ENCODE results near the gene NRP1. TPM values are rescaled to one million over a fixed set of nuclear protein-coding genes. Genes with fewer than 3 reads are reported as not detected.

NRP1 gene
- total RNA-seq, 1 experiment from 2014 or later = 2.1 TPM

DNA sequence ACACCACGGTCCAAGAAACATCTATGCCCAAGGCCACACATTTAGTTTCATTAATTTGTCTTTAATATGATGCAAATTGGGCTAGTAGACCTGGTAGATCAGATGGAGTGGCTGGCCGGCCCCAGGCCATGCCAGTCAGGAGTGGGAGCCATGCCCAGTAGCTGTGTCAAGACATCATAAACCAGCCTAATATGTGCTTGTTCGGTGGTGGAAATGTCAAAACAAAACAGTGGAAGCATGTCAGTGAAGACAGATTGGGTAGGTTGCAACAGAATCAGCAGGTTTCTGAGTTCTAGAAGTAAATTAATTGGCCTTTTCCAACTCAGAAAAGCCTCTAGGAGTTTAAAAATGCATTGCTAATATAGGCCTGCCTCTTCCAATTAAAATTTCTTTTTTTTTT is 124.7 kb downstream of the NRP1 start:
- DNase-seq = no peak

DNA sequence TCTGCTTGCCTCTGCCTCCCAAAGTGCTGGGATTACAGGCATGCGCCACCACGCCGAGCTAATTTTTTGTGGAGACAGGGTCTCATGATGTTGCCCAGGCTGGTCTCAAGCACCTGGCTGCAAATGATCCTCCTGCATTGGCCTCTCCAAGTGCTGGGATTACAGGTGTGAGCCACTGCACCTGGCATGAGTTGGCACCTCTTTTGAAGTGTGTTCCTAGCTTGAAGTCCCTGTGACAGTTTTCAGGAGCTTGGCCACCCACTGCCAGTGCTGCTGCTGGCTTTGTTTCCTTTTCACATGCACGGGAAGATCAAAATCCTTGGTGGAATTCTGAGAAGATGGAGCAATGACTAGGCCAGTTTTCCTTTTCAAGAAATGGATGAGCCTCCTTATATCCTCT is 126.3 kb downstream of the NRP1 start:
- DNase-seq = no peak
- H3K36me3 ChIP-seq (replicated peaks; ENCODE audit: control insufficient read depth, insufficient read depth, low read length) = no peaks in the 10 kb centered on the region
- no peaks in the 10 kb centered on the region for H3K27me3 ChIP-seq (ENCODE audit: control insufficient read depth, insufficient read depth, low read length)
- H3K4me3 ChIP-seq (ENCODE audit: insufficient read depth, low read depth, low read length) = no peak overlapping the region

More for the DNA sequence above, 124.7 kb downstream of the NRP1 start:
- Histone ChIP-seq H3K36me3 (replicated peaks; ENCODE audit: control insufficient read depth, insufficient read depth, low read length) (no peaks in the 10 kb centered on the region), H3K27me3 (ENCODE audit: control insufficient read depth, insufficient read depth, low read length) (no peaks in the 10 kb centered on the region), H3K4me3 (ENCODE audit: insufficient read depth, low read depth, low read length) (no peak overlapping the region)

DNA sequence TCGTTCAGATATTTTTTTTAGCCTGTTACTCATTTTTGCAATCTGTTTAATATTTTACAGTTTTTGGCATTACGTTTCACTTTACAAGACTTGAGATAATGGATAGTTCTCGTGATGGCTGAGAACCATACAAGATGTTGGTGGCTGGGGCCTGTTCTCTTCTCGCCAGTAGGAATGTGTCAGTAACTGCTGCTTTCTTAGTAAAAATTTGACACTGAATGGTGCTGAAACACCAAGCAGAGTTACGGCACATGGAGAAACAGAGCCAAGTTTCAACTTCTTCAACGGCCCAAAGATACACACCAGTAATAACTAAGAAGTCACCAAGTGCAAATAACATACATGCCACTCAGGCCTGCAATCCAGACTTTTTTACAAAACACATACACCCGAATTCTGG is 130.4 kb downstream of the NRP1 start:
- no peak for DNase-seq
- H3K27me3 ChIP-seq (ENCODE audit: control insufficient read depth, insufficient read depth, low read length) = no peaks in the 10 kb centered on the region

DNA sequence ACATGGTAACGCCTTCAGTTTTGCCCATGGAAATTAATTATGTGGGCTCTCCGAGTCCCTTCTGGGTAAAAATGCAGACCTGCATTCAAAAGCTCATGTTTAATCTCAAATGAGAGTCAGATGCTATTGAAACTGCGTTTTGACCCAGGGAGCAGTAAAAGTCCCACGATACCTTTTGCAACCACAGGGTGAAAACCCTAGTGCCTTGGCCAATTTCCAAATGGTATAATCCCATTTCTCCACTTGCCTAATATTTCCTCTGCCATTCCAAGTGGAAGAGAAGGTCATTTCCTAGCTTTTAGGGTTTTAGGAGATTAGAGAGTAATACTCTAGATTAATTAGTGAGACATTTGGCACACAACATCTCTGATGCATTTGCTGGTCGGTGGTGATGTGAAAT is 132.5 kb downstream of the NRP1 start:
- DNase-seq = no peak
- Histone ChIP-seq H3K4me3 (ENCODE audit: insufficient read depth, low read depth, low read length) (no peak overlapping the region), H3K36me3 (replicated peaks; ENCODE audit: control insufficient read depth, insufficient read depth, low read length) (no peaks in the 10 kb centered on the region), H3K27me3 (ENCODE audit: control insufficient read depth, insufficient read depth, low read length) (no peaks in the 10 kb centered on the region)

More for the DNA sequence above, 130.4 kb downstream of the NRP1 start:
- no peak overlapping the region for H3K4me3 ChIP-seq (ENCODE audit: insufficient read depth, low read depth, low read length)
- H3K36me3 ChIP-seq (replicated peaks; ENCODE audit: control insufficient read depth, insufficient read depth, low read length) = no peaks in the 10 kb centered on the region

DNA sequence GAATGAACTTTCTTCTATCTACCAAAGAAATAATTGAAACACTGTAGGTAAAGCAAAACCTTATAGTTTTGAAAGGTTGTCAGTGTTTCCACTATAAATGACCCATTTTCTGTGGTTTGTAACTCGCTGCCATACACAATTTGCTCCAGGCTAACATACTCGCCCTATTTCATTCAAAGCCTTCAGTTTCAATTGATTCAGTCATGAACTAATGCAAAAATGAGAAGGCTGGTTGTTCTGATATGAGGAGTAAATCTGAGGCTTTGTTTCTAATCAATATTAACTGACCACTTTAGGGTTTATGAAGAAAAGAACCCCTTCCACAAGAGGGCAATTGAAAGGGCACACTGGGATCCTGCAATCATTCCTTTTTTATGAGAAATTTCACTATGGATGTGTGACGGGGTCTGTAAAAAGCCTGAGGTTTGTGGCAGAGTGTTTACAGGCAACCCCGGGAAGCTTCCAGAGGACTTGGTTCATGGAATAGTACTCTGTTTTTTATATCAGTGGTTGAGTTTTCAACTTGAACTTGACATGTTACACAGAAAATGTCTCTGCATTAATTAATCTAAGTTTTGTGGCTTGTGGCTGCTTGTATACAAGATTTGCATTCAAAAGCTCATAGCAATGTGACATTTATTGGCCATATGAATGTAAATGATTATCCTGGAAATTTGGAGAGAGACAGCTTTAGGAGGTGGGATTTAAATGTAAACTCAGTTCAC is 133.2 kb downstream of the NRP1 start:
- no peaks in the 10 kb centered on the region for H3K27me3 ChIP-seq (ENCODE audit: control insufficient read depth, insufficient read depth, low read length)
- no peak for DNase-seq
- H3K36me3 ChIP-seq (replicated peaks; ENCODE audit: control insufficient read depth, insufficient read depth, low read length) = no peaks in the 10 kb centered on the region
- no peak overlapping the region for H3K4me3 ChIP-seq (ENCODE audit: insufficient read depth, low read depth, low read length)

DNA sequence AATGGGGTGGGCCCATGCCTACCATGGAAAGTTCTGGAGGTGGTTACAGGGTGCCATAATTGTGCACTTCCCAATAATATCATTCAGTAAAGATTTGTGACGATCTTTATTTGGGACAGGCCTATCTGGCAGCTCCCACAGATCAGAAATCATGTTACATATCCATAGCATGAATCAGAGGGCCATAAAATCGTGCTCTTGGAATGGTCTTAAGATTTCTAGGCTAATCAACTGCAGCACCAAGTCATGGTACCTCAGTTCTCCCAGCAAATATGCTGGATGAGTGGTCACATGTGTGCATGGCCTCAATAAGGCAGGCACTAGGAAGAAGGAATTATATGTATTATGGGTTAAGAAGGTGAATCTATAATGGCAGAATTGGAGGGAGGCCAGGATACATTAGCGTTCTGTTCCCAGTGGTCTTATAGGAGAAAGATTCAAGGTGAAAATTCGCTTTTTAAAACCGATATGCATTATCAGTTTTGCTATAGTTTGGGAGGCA is 134.7 kb downstream of the NRP1 start:
- no peak for DNase-seq
- Histone ChIP-seq H3K36me3 (replicated peaks; ENCODE audit: control insufficient read depth, insufficient read depth, low read length) (no peaks in the 10 kb centered on the region), H3K27me3 (ENCODE audit: control insufficient read depth, insufficient read depth, low read length) (no peaks in the 10 kb centered on the region), H3K4me3 (ENCODE audit: insufficient read depth, low read depth, low read length) (no peak overlapping the region)

DNA sequence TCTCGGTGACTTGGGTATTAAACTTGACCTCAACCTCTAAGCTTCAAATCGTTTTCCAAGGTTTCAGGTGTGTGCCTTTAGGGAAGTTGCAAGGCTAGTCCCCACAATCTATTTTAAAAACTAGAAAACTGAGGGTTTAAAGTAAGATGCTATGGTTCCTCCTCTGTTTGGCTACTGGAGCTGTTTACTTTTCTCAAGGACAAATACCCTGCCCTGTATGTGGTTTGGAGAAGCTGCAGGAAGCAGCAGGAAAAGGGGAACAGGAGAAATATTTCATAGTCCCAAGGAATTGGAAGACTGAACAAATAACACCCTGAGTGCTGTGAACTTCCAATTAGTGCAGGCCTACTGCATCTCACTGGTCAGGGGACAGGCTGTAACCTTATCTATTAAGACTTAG is 135.9 kb downstream of the NRP1 start:
- no peak for DNase-seq
- Histone ChIP-seq H3K27me3 (ENCODE audit: control insufficient read depth, insufficient read depth, low read length) (no peaks in the 10 kb centered on the region), H3K36me3 (replicated peaks; ENCODE audit: control insufficient read depth, insufficient read depth, low read length) (no peaks in the 10 kb centered on the region), H3K4me3 (ENCODE audit: insufficient read depth, low read depth, low read length) (no peak overlapping the region)

DNA sequence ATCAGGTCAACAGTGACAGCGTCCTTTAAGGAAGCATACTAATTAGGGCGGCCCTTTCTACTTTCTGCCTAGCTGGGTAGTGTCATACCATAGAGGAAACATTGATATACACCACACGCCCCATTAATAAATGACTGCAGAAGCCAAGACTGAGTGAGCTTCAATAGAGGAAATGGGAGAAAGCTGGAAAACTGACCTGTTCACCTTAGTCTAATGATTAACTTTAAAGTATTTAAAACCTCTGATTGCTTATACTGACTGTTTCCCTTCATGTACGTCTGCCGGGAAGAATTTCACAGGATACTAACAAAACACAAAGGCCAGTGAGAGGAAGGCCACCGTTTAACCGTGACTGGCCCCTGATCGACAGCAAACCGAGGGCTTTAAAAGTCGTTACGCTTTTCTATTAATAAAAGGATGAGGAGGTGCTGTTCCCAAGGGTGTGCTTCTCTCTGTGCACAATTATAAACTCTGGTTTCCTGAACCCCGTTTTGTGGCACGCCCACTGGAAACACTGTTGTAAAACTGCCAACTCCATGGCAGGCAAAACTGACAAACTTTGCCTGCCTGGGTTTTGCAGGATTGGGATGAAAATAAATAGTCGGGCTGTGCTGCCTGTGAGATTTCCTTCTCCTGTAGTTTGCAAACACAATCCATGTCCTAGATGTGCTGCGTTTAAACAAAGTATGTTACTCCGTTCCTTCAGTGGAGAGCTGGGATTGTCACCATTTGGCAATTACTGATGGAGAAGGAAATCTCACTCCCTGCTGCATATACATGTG is 137.6 kb downstream of the NRP1 start:
- DNase-seq = no peak
- Histone ChIP-seq H3K36me3 (replicated peaks; ENCODE audit: control insufficient read depth, insufficient read depth, low read length) (no peaks in the 10 kb centered on the region), H3K4me3 (ENCODE audit: insufficient read depth, low read depth, low read length) (no peak overlapping the region), H3K27me3 (ENCODE audit: control insufficient read depth, insufficient read depth, low read length) (no peaks in the 10 kb centered on the region)

DNA sequence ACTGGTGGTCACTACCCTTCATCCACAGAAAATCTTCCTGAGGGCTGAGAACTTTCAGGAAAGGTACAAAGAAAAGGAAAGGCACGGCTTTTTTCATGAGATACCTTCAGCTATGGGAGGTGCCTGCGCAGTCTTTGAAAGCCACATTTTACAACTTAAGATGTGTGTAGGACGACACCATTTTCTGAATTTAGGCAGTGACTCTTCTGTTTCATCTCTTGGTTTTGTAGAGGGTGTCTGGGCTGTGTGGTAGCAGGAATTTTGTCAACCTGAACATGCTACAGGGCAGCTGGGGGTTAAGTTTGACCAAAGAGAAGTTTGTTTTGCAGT is 138.1 kb downstream of the NRP1 start:
- no peaks in the 10 kb centered on the region for H3K27me3 ChIP-seq (ENCODE audit: control insufficient read depth, insufficient read depth, low read length)
- no peak for DNase-seq
- H3K36me3 ChIP-seq (replicated peaks; ENCODE audit: control insufficient read depth, insufficient read depth, low read length) = no peaks in the 10 kb centered on the region
- no peak overlapping the region for H3K4me3 ChIP-seq (ENCODE audit: insufficient read depth, low read depth, low read length)

DNA sequence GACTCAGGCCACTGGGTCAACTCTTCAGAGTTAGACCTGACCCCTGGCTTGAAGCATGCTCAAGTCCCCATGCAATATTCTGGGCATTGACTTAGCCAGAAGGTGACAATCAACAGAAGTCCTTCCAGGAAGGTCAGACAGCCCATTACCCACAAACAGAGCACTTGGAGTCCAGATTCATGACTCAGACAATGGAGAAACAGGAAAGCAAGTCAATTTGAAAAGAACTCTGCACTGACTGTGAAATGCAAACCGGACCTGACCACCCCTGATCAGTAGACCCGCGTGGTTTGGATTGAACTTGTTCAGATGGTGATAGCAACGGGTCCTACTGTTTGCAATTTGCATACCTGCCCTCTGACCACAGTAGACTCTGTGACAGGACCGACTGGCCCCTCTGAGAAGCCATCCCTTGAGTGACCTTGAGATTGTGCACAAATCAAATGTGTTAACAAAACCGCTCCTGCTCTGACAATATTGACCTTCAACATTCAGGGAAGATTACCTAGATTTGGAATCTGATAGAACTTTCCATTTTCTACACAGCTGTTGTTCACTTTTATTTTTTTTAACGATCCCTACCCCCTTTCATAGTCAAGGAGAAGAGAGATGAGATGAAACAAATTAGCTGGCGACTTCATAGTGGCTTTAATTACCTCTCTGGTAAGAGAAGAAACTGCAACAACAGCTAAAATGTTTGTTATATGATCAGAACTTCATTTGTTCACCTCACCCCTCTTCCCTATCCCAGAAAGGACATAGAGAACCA is 138.7 kb downstream of the NRP1 start:
- Histone ChIP-seq H3K4me3 (ENCODE audit: insufficient read depth, low read depth, low read length) (no peak overlapping the region), H3K27me3 (ENCODE audit: control insufficient read depth, insufficient read depth, low read length) (no peaks in the 10 kb centered on the region), H3K36me3 (replicated peaks; ENCODE audit: control insufficient read depth, insufficient read depth, low read length) (no peaks in the 10 kb centered on the region)
- DNase-seq = no peak

DNA sequence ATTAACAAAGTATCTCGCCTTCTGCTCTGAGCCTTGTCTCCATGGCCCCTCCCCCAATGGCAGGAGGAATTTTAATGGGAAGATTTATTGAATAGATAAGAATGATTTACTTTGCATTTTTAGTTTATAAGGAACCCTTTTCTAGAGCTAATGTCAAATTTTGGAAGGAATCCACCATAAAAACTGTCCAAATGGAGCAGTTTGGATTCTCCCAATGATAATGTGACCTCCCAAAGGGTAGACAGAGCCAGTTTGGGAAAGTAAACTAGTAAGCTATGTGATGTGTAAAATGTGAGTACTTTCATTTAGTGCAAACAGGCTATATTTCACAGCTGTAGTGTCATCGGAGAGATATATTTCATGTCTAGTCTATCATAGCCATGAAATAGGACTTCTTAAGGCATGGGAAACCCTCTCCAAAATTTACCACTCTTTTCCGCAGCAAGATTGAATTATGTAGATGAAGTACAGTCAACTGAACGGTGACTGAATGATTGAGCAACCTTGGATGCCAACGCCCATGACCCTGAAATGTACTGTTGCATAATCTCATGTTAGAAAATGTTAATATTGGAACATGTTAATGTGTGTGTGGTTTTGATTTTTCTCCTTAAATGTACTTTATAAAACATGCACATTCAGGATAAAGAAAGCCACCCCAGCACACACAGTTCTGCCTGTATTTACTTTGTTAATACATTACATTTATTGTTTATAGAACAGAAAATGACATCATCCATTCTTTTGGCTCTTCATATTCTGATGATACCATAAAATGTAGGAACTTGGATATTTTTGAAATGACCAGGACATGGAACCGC is 140.6 kb downstream of the NRP1 start:
- H3K36me3 ChIP-seq (replicated peaks; ENCODE audit: control insufficient read depth, insufficient read depth, low read length) = no peaks in the 10 kb centered on the region
- DNase-seq = no peak
- no peak overlapping the region for H3K4me3 ChIP-seq (ENCODE audit: insufficient read depth, low read depth, low read length)
- no peaks in the 10 kb centered on the region for H3K27me3 ChIP-seq (ENCODE audit: control insufficient read depth, insufficient read depth, low read length)

DNA sequence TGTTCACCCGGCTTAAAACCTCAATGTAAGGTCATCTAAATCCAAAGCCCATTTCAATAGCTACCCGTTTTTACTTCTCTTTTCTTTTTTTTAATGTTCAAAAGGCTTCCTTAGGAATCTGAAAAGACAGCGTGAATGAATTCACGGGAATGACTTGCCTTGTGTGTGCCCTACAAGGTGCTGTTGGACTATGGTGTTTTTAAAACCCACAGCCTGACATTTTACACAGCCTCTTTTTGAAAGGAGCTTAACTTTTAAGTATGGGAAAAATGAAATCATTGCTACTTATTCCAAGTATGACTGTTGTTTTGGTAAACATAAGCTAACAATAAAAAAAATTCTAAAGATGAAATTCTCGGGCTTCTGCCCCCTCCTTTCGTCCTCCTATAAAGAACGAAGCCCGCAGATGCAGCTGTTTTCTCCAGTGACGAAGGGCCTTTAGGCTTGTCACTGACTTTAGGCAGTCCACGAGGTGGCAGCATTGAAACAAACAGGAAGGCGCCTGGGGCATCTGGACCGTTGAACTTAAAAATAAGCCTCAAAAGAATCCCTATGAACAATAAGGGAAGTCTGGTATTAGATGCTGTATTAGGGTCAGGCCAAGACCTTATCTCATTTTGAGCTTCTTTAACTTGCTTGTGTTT is 141.3 kb downstream of the NRP1 start:
- H3K27me3 ChIP-seq (ENCODE audit: control insufficient read depth, insufficient read depth, low read length) = no peaks in the 10 kb centered on the region
- DNase-seq = peak; percentile 45
- H3K36me3 ChIP-seq (replicated peaks; ENCODE audit: control insufficient read depth, insufficient read depth, low read length) = no peaks in the 10 kb centered on the region
- H3K4me3 ChIP-seq (ENCODE audit: insufficient read depth, low read depth, low read length) = no peak overlapping the region

DNA sequence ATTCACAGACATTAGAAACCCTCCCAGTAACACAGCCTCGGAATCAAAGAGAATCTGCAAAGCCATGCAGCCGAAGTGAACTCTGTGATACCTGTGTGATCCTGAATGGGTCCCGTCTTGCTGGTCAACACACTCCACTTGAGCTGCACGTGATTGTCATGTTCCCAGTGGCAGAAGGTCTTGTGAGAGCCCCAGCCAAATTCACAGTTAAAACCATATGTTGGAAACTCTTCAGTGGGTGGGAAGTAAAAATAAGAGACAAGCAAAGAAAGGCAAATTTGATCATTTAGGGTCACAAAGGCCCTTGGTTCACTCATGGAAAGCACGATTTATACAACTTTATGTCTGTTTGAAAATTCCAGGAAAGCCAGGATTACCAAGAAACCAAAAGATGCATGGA is 142.3 kb downstream of the NRP1 start:
- no peaks in the 10 kb centered on the region for H3K36me3 ChIP-seq (replicated peaks; ENCODE audit: control insufficient read depth, insufficient read depth, low read length)
- DNase-seq = no peak
- H3K4me3 ChIP-seq (ENCODE audit: insufficient read depth, low read depth, low read length) = no peak overlapping the region
- no peaks in the 10 kb centered on the region for H3K27me3 ChIP-seq (ENCODE audit: control insufficient read depth, insufficient read depth, low read length)

DNA sequence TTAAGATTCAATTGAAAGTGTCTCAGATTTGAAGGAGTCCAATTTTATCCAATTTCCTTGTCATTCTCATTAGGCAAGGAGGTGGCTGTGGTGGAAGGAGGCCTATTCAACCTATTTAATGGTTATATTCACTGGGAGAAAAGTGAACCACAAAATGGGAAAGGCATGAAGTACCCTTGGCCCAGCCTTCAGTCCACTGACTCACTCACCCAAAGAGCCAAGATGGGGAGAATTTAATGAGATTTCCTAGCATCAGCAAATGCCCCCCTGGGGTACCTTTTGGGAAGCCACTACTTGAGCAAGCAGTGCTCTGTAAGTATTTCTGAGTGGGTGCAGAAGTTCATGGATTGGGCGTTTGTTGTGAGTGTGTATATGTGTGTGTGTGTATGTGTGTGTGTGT is 144.1 kb downstream of the NRP1 start:
- no peaks in the 10 kb centered on the region for H3K36me3 ChIP-seq (replicated peaks; ENCODE audit: control insufficient read depth, insufficient read depth, low read length)
- no peaks in the 10 kb centered on the region for H3K27me3 ChIP-seq (ENCODE audit: control insufficient read depth, insufficient read depth, low read length)
- H3K4me3 ChIP-seq (ENCODE audit: insufficient read depth, low read depth, low read length) = no peak overlapping the region
- DNase-seq = no peak
